K562 (cell line): ENCODE data around the gene CNOT1. TPM values are rescaled to one million over a fixed set of nuclear protein-coding genes. Genes with fewer than 3 reads are reported as not detected.

Source experiments
- ATAC-seq: fragments of 200-7000 bp; cut with Tn5 transposase; 3 replicates; pipeline ENCODE4 v1.9.1; 2020; ENCODE audit warnings: moderate library complexity
- BruUV-seq: library from RNA; stranded (reverse); fragments of 400-500 nt; replicated peaks from 2 replicates; lab custom pipeline; 2021; lab: Mats Ljungman, UMichigan
- CTCF ChIA-PET: fragments of 300-600 bp; formaldehyde crosslinking; extraction: SDS; loops from one replicate; lab custom pipeline; 2021; ENCODE audit warnings: low intra/inter-chr PET ratio; lab: Yijun Ruan, JAX
- POLR2A ChIA-PET: fragments of 300-600, 350-650 bp; sonication (Branson Sonifier 250); formaldehyde crosslinking; extraction: SDS; loops from one replicate; lab custom pipeline; 2021; ENCODE audit warnings: antibody characterized with exemption, inconsistent platforms; lab: Yijun Ruan, JAX
- DNase-seq, 4 experiments: peaks; one replicate each; pipeline versions ENCODE4 v3.0.0 to v3.0.0-alpha.2; 2011 to 2018; ENCODE audit warnings: low spot score in 3 of 4, mixed read lengths in 3 of 4; ENCODE audit errors: extremely low read depth in 1 of 4
- FAIRE-seq: peaks from 2 replicates; lab custom pipeline; 2011; peaks lifted over from hg19 to GRCh38; lab: Jason Lieb, UNC
- H2AFZ ChIP-seq: 2 replicates; pipeline ENCODE4 v1.6.0; 2011; ENCODE audit warnings: low read depth, low read length, control low read depth, inconsistent platforms
- H3K27ac ChIP-seq: fragments of 200-600 bp; 3 replicates; pipeline ENCODE4 v1.8.0; 2011; ENCODE audit warnings: low read depth, mild to moderate bottlenecking, control low read depth, inconsistent platforms, low read length, moderate library complexity, mixed read lengths; ENCODE audit errors: extremely low read depth
- H3K27me3 ChIP-seq, 2 experiments: fragments of 300-600 bp in 1 of 2; 2 replicates in 1 of 2; 3 replicates in 1 of 2; pipeline versions ENCODE4 v1.6.0 to v1.8.0; 2011; ENCODE audit warnings: inconsistent platforms in 2 of 2, low read length in 2 of 2, mild to moderate bottlenecking in 1 of 2, mixed read lengths in 1 of 2, moderate library complexity in 1 of 2; ENCODE audit not compliant: control insufficient read depth in 2 of 2, insufficient read depth in 2 of 2
- H3K36me3 ChIP-seq: fragments of 300-600 bp; 3 replicates; pipeline ENCODE4 v1.8.0; 2011; ENCODE audit warnings: mild to moderate bottlenecking, low read length, inconsistent platforms; ENCODE audit not compliant: control insufficient read depth, insufficient read depth
- H3K4me1 ChIP-seq, 2 experiments: fragments of 200-600 bp in 1 of 2; replicated peaks in 1 of 2; 2 replicates in 1 of 2; 3 replicates in 1 of 2; pipeline versions ENCODE4 v1.5.1 to v1.8.0; 2011; ENCODE audit warnings: inconsistent platforms in 2 of 2, low read length in 2 of 2, mild to moderate bottlenecking in 1 of 2, mixed read lengths in 1 of 2, moderate library complexity in 1 of 2; ENCODE audit not compliant: control insufficient read depth in 2 of 2, insufficient read depth in 2 of 2
- H3K4me2 ChIP-seq: 2 replicates; pipeline ENCODE4 v1.6.1; 2011; ENCODE audit warnings: low read length, control low read depth, inconsistent platforms, mixed read lengths; ENCODE audit not compliant: insufficient read depth
- H3K4me3 ChIP-seq: fragments of 200-600 bp; sonication (generic), shearing (Covaris generic); 2 replicates; pipeline ENCODE4 v1.5.1; 2016; ENCODE audit warnings: control low read depth, inconsistent platforms
- H3K79me2 ChIP-seq: fragments of 200-600 bp; 3 replicates; pipeline ENCODE4 v1.8.0; 2011; ENCODE audit warnings: low read length, inconsistent platforms; ENCODE audit not compliant: control insufficient read depth, insufficient read depth
- H3K9ac ChIP-seq, 2 experiments: 2 replicates each; pipeline versions ENCODE4 v1.6.0 to v1.6.1; 2011; ENCODE audit warnings: low read depth in 2 of 2, low read length in 2 of 2, control low read depth in 1 of 2, inconsistent platforms in 1 of 2, mild to moderate bottlenecking in 1 of 2, mixed read lengths in 1 of 2; ENCODE audit not compliant: insufficient read depth in 1 of 2
- H3K9me1 ChIP-seq: one replicate; pipeline ENCODE4 v1.6.0; 2011; ENCODE audit warnings: inconsistent platforms, mild to moderate bottlenecking, low read length, moderate library complexity; ENCODE audit not compliant: control insufficient read depth, insufficient read depth
- H3K9me3 ChIP-seq: replicated peaks from 2 replicates; pipeline ENCODE4 v1.5.1; 2011; ENCODE audit warnings: low read depth, low read length, inconsistent platforms; ENCODE audit not compliant: control insufficient read depth, insufficient read depth
- H4K20me1 ChIP-seq: replicated peaks from 2 replicates; pipeline ENCODE4 v1.6.1; 2011; ENCODE audit warnings: low read length, inconsistent platforms, mixed read lengths; ENCODE audit not compliant: control insufficient read depth, insufficient read depth
- AFF4 ChIP-seq: sonication (generic); formaldehyde crosslinking; IDR thresholded peaks from 2 replicates; pipeline ENCODE4 v1.8.0; 2023; ENCODE audit warnings: mild to moderate bottlenecking, missing genetic modification reagents
- WGBS: fragments of 100-300 bp; shearing (Covaris generic); methylation state at CpG from one replicate; pipeline ENCODE4 v1.1.6; 2016; ENCODE audit warnings: low coverage, mixed read lengths; ENCODE audit not compliant: insufficient coverage; ENCODE audit errors: missing lambda C conversion rate; 5-methylcytosine and 5-hydroxymethylcytosine counted together
- in situ Hi-C: fragments of 300-500 bp; cut with MboI; formaldehyde crosslinking; loops from 4 replicates; pipeline ENCODE4 v1.15.0; 2018; ENCODE audit warnings: inconsistent platforms, mixed read lengths
- intact Hi-C: fragments of 100-400 bp; cut with micrococcal nuclease; formaldehyde crosslinking; loops from 2 replicates; pipeline ENCODE4 v1.14.2; 2022
- polyA plus RNA-seq, 8 experiments: library from polyadenylated mRNA; depleted of rRNA in 4 of 8; stranded (reverse) in 5 of 8; unstranded in 3 of 8; fragments of >200 nt; fragmentation: Nextera tagmentation in 2 of 8; fragmentation: Illumina TruSeq in 1 of 8; extraction: Ambion mirVana in 2 of 8; extraction: Trizol in 1 of 8; gene quantifications; 2 replicates each; pipeline versions ENCODE4 v1.2.1 to v1.2.3, GENCODE V29; 2011 to 2014; ENCODE audit warnings: inconsistent platforms in 1 of 8, missing spikeins in 1 of 8
- total RNA-seq, 7 experiments: library from RNA; depleted of rRNA in 6 of 7; stranded (reverse); fragments of >200 nt in 6 of 7; fragmentation: Illumina TruSeq in 2 of 7; extraction: Trizol in 2 of 7; gene quantifications; 2 replicates each; pipeline versions ENCODE4 v1.2.1 to v1.2.3, GENCODE V29; 2011 to 2021; ENCODE audit warnings: low replicate concordance in 1 of 7
- TF ChIP-seq, protein P1 (sequence below): fragments of 450-650 bp; IDR thresholded peaks from 2 replicates; pipeline ENCODE4 v1.6.1; 2017; ENCODE audit warnings: mild to moderate bottlenecking, moderate library complexity
- TF ChIP-seq, protein P2 (sequence below): sonication (generic); formaldehyde crosslinking; IDR thresholded peaks from 2 replicates; pipeline ENCODE4 v1.8.1; 2023; ENCODE audit warnings: missing genetic modification reagents, mild to moderate bottlenecking, borderline replicate concordance

The CNOT1 gene
- total and polyA plus RNA-seq, 9 of the 15 experiments (the other 6 are each of a cell fraction or from before 2014, with no cell fraction given) = 110 to 270 (median 220) TPM

DNA sequence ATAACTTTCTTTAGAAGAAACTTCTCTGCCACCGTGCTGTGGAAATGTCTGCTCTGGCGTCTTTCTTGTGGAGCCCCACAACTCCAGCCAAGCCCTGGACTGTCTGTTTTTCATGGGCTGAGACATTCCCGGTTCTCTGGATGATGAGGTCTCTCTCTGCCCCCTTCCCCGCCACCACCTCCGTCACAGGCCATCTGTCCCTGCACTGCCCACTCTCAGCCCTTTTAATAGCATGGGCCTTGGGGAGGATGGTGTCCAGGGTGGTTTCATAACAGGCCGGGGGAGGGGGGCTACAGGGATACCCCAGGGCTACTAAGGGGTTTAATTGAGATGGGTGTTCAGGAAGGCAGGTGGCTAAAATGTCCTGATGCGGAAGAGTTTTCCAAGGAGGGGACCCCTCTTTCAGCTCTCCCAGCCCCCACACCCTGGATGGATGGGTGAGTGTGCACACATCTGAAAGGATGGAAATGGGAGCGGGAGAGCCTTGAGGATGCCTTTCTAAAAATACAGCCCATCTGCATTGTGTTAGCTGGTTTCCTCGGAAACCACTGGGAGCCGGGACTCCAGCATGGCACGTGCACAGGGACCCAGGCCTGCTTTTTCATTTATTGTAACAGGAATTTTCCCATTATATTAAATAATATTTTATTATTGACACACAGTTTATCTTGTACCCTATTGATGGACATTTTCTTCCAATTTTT lies 144.3 kb downstream of the CNOT1 start (continued):
- TF ChIP-seq AFF4 (CRISPR knock-in tag) = no peak
- TF ChIP-seq, protein P1, sequence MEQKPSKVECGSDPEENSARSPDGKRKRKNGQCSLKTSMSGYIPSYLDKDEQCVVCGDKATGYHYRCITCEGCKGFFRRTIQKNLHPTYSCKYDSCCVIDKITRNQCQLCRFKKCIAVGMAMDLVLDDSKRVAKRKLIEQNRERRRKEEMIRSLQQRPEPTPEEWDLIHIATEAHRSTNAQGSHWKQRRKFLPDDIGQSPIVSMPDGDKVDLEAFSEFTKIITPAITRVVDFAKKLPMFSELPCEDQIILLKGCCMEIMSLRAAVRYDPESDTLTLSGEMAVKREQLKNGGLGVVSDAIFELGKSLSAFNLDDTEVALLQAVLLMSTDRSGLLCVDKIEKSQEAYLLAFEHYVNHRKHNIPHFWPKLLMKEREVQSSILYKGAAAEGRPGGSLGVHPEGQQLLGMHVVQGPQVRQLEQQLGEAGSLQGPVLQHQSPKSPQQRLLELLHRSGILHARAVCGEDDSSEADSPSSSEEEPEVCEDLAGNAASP = no peak

DNA sequence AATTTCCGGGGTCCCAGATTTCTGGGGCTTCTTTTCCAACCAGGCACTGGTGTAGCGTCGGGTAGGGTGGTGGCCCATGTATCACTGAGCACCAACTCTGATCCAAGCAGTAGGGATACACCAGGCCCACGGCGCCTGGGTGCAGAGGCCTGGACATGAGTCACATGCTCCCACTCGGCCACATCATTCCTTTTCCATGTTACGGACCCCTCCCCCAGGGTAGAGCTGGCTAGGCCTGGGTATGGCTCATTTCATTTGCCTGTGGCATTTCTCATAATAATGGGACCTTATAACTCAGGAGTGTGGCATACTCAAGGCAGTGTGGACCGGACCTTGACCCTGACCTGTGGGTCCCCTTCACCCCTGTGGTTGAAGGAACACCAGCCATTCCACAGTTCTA lies 147.7 kb downstream of the CNOT1 start:
- Histone ChIP-seq H2AFZ (no peak overlapping the region), H3K4me3 (no peak overlapping the region), H3K36me3 (no peaks in the 10 kb centered on the region), H3K9me1 (no peaks in the 10 kb centered on the region), H3K79me2 (no peaks in the 10 kb centered on the region), H3K27ac (no peak overlapping the region), H4K20me1 (no peaks in the 10 kb centered on the region), H3K4me1 (no peaks in the 10 kb centered on the region), H3K9ac (no peak overlapping the region), H3K27me3 (peaks cover 4 to 50% of the 10 kb centered on the region in 2 experiments; a peak in 4 of 5 replicates), H3K4me2 (no peak overlapping the region), H3K9me3 (no peaks in the 10 kb centered on the region)
- FAIRE-seq = no peak
- ChIA-PET POLR2A (no interaction called here), CTCF (no interaction called here)
- intact Hi-C loops = loop anchor here (10.0 kb wide), 2 partner anchors 357 to 577 kb away; partner anchors contain the start of gene CFAP20
- ATAC-seq = no peak; the same call in 1 of the 3 replicates
- WGBS = 10% methylated on average over 8 of the region's 8 CpGs
- in situ Hi-C loops = no loop called here
- no peak for DNase-seq
- no TSS peak for BruUV-seq
- TF ChIP-seq, protein P2, sequence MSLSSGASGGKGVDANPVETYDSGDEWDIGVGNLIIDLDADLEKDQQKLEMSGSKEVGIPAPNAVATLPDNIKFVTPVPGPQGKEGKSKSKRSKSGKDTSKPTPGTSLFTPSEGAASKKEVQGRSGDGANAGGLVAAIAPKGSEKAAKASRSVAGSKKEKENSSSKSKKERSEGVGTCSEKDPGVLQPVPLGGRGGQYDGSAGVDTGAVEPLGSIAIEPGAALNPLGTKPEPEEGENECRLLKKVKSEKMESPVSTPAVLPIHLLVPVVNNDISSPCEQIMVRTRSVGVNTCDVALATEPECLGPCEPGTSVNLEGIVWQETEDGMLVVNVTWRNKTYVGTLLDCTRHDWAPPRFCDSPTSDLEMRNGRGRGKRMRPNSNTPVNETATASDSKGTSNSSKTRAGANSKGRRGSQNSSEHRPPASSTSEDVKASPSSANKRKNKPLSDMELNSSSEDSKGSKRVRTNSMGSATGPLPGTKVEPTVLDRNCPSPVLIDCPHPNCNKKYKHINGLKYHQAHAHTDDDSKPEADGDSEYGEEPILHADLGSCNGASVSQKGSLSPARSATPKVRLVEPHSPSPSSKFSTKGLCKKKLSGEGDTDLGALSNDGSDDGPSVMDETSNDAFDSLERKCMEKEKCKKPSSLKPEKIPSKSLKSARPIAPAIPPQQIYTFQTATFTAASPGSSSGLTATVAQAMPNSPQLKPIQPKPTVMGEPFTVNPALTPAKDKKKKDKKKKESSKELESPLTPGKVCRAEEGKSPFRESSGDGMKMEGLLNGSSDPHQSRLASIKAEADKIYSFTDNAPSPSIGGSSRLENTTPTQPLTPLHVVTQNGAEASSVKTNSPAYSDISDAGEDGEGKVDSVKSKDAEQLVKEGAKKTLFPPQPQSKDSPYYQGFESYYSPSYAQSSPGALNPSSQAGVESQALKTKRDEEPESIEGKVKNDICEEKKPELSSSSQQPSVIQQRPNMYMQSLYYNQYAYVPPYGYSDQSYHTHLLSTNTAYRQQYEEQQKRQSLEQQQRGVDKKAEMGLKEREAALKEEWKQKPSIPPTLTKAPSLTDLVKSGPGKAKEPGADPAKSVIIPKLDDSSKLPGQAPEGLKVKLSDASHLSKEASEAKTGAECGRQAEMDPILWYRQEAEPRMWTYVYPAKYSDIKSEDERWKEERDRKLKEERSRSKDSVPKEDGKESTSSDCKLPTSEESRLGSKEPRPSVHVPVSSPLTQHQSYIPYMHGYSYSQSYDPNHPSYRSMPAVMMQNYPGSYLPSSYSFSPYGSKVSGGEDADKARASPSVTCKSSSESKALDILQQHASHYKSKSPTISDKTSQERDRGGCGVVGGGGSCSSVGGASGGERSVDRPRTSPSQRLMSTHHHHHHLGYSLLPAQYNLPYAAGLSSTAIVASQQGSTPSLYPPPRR (CRISPR knock-in tag) = no peak
